Gastroesophageal sphincter (tissue), 4 donors: ENCODE data around the gene FAM9C. TPM values are rescaled to one million over a fixed set of nuclear protein-coding genes. Genes with fewer than 3 reads are reported as not detected.
"Not testable (repeated sequence)": the region's sequence is repeated elsewhere in the genome, so short reads cannot be mapped to it uniquely, and the experiment has no call there.

Source experiments
- ATAC-seq: fragments of 150-250 bp; one replicate; pipeline ENCODE4 v1.9.1; 2016; ENCODE audit warnings: mild to moderate bottlenecking, moderate library complexity
- H3K27ac ChIP-seq, 4 donors: fragments of 200-600 bp; sonication (generic) in 3 of 4; 1 replicate in 3 of 4; 2 replicates in 1 of 4; pipeline ENCODE4 v1.5.1; 2016 to 2019
- H3K27me3 ChIP-seq: fragments of 200-600 bp; sonication (generic); one replicate; pipeline ENCODE4 v1.5.1; 2019
- H3K36me3 ChIP-seq, 2 donors: fragments of 200-600 bp; sonication (generic); one replicate each; pipeline ENCODE4 v1.5.1; 2019; ENCODE audit warnings: control low read depth in 1 of 2
- H3K4me1 ChIP-seq, 3 donors: fragments of 200-600 bp; sonication (generic); 1 replicate in 2 of 3; 2 replicates in 1 of 3; pipeline ENCODE4 v1.5.1; 2016 to 2019; ENCODE audit warnings: control low read depth in 2 of 3
- H3K4me3 ChIP-seq, 2 donors: fragments of 200-600 bp; sonication (generic); one replicate each; pipeline ENCODE4 v1.5.1; 2019; ENCODE audit warnings: mild to moderate bottlenecking in 1 of 2, moderate library complexity in 1 of 2
- H3K9me3 ChIP-seq, 3 donors: fragments of 200-600 bp; sonication (generic); one replicate each; pipeline ENCODE4 v1.5.1; 2017 to 2019; ENCODE audit warnings: control low read depth in 2 of 3
- CTCF ChIP-seq, 4 experiments: fragments of 200-600 bp in 2 of 4; fragments of 450-650 bp in 2 of 4; sonication (generic) in 1 of 4; IDR thresholded peaks; one replicate each; pipeline ENCODE4 v1.5.1; 2017 to 2019; ENCODE audit warnings: antibody characterized with exemption in 4 of 4, mild to moderate bottlenecking in 2 of 4, moderate library complexity in 2 of 4
- EP300 ChIP-seq: sonication (generic); formaldehyde crosslinking; IDR thresholded peaks from one replicate; pipeline ENCODE4 v1.6.1; 2017; ENCODE audit warnings: antibody characterized with exemption, mild to moderate bottlenecking
- POLR2A ChIP-seq, 2 donors: fragments of 450-650 bp; IDR thresholded peaks; one replicate each; pipeline ENCODE4 v1.6.1; 2017; ENCODE audit warnings: antibody characterized with exemption in 2 of 2, mild to moderate bottlenecking in 2 of 2, moderate library complexity in 1 of 2
- POLR2AphosphoS5 ChIP-seq: sonication (generic); formaldehyde crosslinking; IDR thresholded peaks from one replicate; pipeline ENCODE4 v1.6.1; 2017; ENCODE audit warnings: antibody characterized with exemption
- WGBS, 2 donors: methylation state at CpG; one replicate each; pipeline ENCODE4 v1.1.5; 2018; ENCODE audit warnings: low coverage in 1 of 2; 5-methylcytosine and 5-hydroxymethylcytosine counted together
- total RNA-seq, 4 donors: library from RNA; depleted of rRNA; stranded (reverse); fragments of >200 nt; gene quantifications; one replicate each; pipeline ENCODE4 v1.1.0, GENCODE V29; 2016

Gene FAM9C
- total RNA-seq, 4 donors from 2014 or later, result not detected

- Histone ChIP-seq H3K4me1 (peaks cover 0 to 9% (median 0%) of the 10 kb centered on the region in 3 donors), H3K27me3 (no peaks in the 10 kb centered on the region), H3K4me3 (no peak overlapping the region), H3K9me3 (no peaks in the 10 kb centered on the region), H3K27ac (no peak overlapping the region), H3K36me3 (no peaks in the 10 kb centered on the region)
- TF ChIP-seq POLR2AphosphoS5, result no peak
- no peak for TF ChIP-seq CTCF (IDR thresholded peaks at IDR 0.05)
- TF ChIP-seq EP300, result no peak
- TF ChIP-seq POLR2A (IDR thresholded peaks at IDR 0.05), result no peak
- no peak for ATAC-seq
- 80 to 83% methylated on average over 1 of the region's 1 CpG for WGBS, 2 donors
Observed at GRCh38 chrX:13067773-13068172, 23.4 kb upstream of the FAM9C start.

GRCh38 chrX:13066391-13066790, 22.0 kb upstream of the FAM9C start:
- WGBS, 2 donors, result 60 to 100% methylated on average over 1 of the region's 4 CpGs
- Histone ChIP-seq H3K27me3 (no peaks in the 10 kb centered on the region), H3K4me1 (peaks cover 0 to 9% (median 0%) of the 10 kb centered on the region in 3 donors), H3K9me3 (no peaks in the 10 kb centered on the region), H3K27ac (no peak overlapping the region), H3K36me3 (no peaks in the 10 kb centered on the region), H3K4me3 (no peak overlapping the region)
- ATAC-seq, result no peak
- TF ChIP-seq POLR2AphosphoS5 (no peak), POLR2A (IDR thresholded peaks at IDR 0.05) (no peak), EP300 (no peak), CTCF (IDR thresholded peaks at IDR 0.05) (no peak)

- TF ChIP-seq POLR2AphosphoS5 (peak; percentile 84), CTCF (IDR thresholded peaks at IDR 0.05) (no peak), EP300 (no peak)
- Histone ChIP-seq H3K36me3 (no peaks in the 10 kb centered on the region), H3K4me1 (peaks cover 0 to 9% (median 0%) of the 10 kb centered on the region in 3 donors), H3K4me3 (no peak overlapping the region), H3K27me3 (no peaks in the 10 kb centered on the region), H3K27ac (peak overlapping the region in 3 of 4 donors; percentile 39 to 58 (median 55)), H3K9me3 (no peaks in the 10 kb centered on the region)
- peak; percentile 92 for ATAC-seq
- 0 to 38% methylated on average over 1 of the region's 2 CpGs for WGBS, 2 donors
Observed at GRCh38 chrX:13064599-13065143, 20.3 kb upstream of the FAM9C start.

- H3K36me3 ChIP-seq, H3K9me3 ChIP-seq, H3K4me1 ChIP-seq, H3K27me3 ChIP-seq, H3K4me3 ChIP-seq, H3K27ac ChIP-seq, ATAC-seq: not testable (repeated sequence)
- WGBS, 2 donors, result 85 to 93% methylated on average over 2 of the region's 2 CpGs
Observed at GRCh38 chrX:13063124-13063523, 18.7 kb upstream of the FAM9C start.

- H3K4me3 ChIP-seq, H3K27ac ChIP-seq, ATAC-seq, H3K9me3 ChIP-seq, H3K36me3 ChIP-seq, H3K27me3 ChIP-seq, H3K4me1 ChIP-seq: not testable (repeated sequence)
Observed at GRCh38 chrX:13062331-13062730, 17.9 kb upstream of the FAM9C start.

- WGBS, 2 donors, result 78 to 82% methylated on average over 3 of the region's 4 CpGs
- ATAC-seq, result not testable (repeated sequence)
Observed at GRCh38 chrX:13061215-13061708, 16.8 kb upstream of the FAM9C start.

More at GRCh38 chrX:13061215-13061708, 16.8 kb upstream of the FAM9C start:
- H3K36me3 ChIP-seq, H3K27ac ChIP-seq, H3K4me3 ChIP-seq, H3K27me3 ChIP-seq, H3K9me3 ChIP-seq, H3K4me1 ChIP-seq: not testable (repeated sequence)
